ENCODE data around the gene TMEFF1. TPM values are rescaled to one million over a fixed set of nuclear protein-coding genes. Genes with fewer than 3 reads are reported as not detected.

Gene TMEFF1
- total RNA-seq, 6 experiments from 2014 or later, result 0.09 to 0.24 TPM; not detected in 4

GRCh38 chr9:100591639-100592412, 118.9 kb downstream of the TMEFF1 start:
- Histone ChIP-seq H3K36me3 (no peaks in the 10 kb centered on the region), H3K4me3 (no peak overlapping the region), H3K27ac (no peak overlapping the region), H3K27me3 (no peaks in the 10 kb centered on the region), H3K4me1 (no peaks in the 10 kb centered on the region), H3K9me3 (no peaks in the 10 kb centered on the region)
- no peak for DNase-seq
- intact Hi-C loops (cut with DNase I), result no loop called here
- WGBS (ENCODE audit: insufficient coverage, low coverage, low lambda C conversion rate, missing lambda C conversion rate), result 93% methylated on average over 4 of the region's 5 CpGs
- no peak for ATAC-seq
- TF ChIP-seq POLR2A (IDR thresholded peaks at IDR 0.05) (no peak), CTCF (IDR thresholded peaks at IDR 0.05) (no peak)

DNA sequence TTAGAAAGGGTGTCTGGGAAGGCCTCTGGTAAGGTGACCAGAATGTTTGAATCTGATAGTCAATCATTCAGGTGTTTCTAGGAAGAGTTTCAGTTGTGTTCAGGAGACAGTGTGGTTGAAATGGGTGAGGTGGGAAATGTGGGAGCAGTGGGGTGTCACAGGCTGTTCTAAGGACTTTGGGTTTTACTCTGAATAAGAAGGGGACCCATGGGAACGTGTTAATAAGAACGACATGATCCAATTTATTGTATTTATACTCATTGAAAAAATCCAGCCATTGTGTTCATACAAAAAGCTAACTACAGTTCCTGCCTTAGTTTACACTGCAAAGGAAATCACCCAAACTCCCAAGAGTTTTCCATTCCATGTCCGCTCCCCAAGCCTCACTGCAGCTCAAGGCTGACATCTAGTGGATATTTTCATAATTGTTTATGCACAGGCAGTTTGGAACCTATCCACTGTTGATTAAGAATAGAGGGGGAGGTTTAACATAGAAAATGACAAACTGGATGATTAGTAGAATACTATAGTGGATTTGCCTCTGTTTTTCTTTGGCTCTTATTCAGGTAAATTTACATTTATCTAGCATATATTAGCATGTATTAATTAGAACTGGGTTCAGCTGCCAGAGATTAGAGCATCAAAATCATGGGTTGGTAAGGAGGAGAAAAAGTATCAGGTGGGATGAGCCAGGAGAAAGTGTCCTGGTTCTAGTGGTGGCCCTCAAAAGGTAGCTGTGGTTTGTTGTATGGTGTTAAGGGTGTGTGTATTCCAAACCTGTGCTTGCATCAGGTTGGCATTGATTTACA, 122.6 kb downstream of the TMEFF1 start:
- intact Hi-C loops (cut with DNase I), result no loop called here
- H3K36me3 ChIP-seq, result no peaks in the 10 kb centered on the region
- H3K27me3 ChIP-seq, result no peaks in the 10 kb centered on the region
- WGBS (ENCODE audit: insufficient coverage, low coverage, low lambda C conversion rate, missing lambda C conversion rate), result 18% methylated on average over 3 of the region's 3 CpGs
- H3K4me1 ChIP-seq, result no peaks in the 10 kb centered on the region
- DNase-seq (no peak), ATAC-seq (peak; percentile 76 to 80 (median 78))
- H3K9me3 ChIP-seq, result no peaks in the 10 kb centered on the region
- no peak overlapping the region for H3K27ac ChIP-seq
- H3K4me3 ChIP-seq, result no peak overlapping the region
- TF ChIP-seq CTCF (IDR thresholded peaks at IDR 0.05), result peak; percentile 86 to 90 (median 89)
- no peak for TF ChIP-seq POLR2A (IDR thresholded peaks at IDR 0.05)

DNA sequence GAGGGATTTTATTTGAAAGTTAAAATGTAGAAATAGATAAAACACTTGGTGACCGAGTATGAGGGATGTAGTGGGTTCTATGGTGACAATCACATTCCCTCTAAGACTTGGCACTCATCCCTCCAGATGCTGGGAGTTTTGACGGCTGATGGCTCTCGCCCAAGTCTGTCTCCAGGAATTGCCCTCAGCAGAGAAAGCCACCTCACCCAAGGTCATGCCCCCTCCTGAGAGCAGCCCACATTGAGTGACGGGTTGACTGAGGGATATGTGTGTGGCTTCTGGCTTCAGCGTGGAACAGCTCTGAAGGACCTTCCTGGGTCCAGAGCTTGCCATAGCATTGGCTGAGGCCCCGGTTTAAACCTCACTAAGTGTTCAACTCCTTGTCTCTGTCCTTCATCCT, 124.3 kb downstream of the TMEFF1 start:
- H3K9me3 ChIP-seq, result no peaks in the 10 kb centered on the region
- no peak for DNase-seq
- H3K36me3 ChIP-seq, result no peaks in the 10 kb centered on the region
- WGBS (ENCODE audit: insufficient coverage, low coverage, low lambda C conversion rate, missing lambda C conversion rate), result 28% methylated on average over 5 of the region's 6 CpGs
- intact Hi-C loops (cut with DNase I), result no loop called here
- no peak overlapping the region for H3K27ac ChIP-seq
- no peak overlapping the region for H3K4me3 ChIP-seq
- H3K4me1 ChIP-seq, result no peaks in the 10 kb centered on the region
- no peak for ATAC-seq
- no peaks in the 10 kb centered on the region for H3K27me3 ChIP-seq
- no peak for TF ChIP-seq CTCF (IDR thresholded peaks at IDR 0.05)

GRCh38 chr9:100598641-100599145, 125.7 kb downstream of the TMEFF1 start:
- intact Hi-C loops (cut with DNase I), result no loop called here
- WGBS (ENCODE audit: insufficient coverage, low coverage, low lambda C conversion rate, missing lambda C conversion rate), result 2% methylated on average over 17 of the region's 41 CpGs

More at GRCh38 chr9:100598641-100599145, 125.7 kb downstream of the TMEFF1 start:
- Histone ChIP-seq H3K4me3 (peak overlapping the region; percentile 14 to 56 (median 50)), H3K27me3 (no peaks in the 10 kb centered on the region), H3K9me3 (no peaks in the 10 kb centered on the region), H3K27ac (no peak overlapping the region), H3K36me3 (no peaks in the 10 kb centered on the region), H3K4me1 (no peaks in the 10 kb centered on the region)
- DNase-seq (peak; percentile 83 to 86 (median 84)), ATAC-seq (peak; percentile 85 to 95 (median 90))
- no peak for TF ChIP-seq POLR2A (IDR thresholded peaks at IDR 0.05)
- TF ChIP-seq CTCF (IDR thresholded peaks at IDR 0.05), result no peak

Data from right lobe of liver (tissue), 6 donors.